ENCODE results near the gene COL4A6. TPM values are rescaled to one million over a fixed set of nuclear protein-coding genes. Genes with fewer than 3 reads are reported as not detected.
A peak's percentile ranks its signal among the peaks of the same experiment; 100 is the strongest.

The COL4A6 gene
- total and polyA plus RNA-seq, 2 of the 4 experiments (the other 2 are of a cell fraction) = 0.36 to 0.74 TPM

- Histone ChIP-seq H4K91ac (ENCODE audit: insufficient read depth, low read depth, low read length) (peak overlapping the region; percentile 0; the same call in 1 of the 2 replicates), H3K36me3 (ENCODE audit: control insufficient read depth, insufficient read depth, low read length) (no peaks in the 10 kb centered on the region), H3K27ac (ENCODE audit: insufficient read depth, low read length) (no peak overlapping the region), H2BK20ac (ENCODE audit: low read depth, low read length) (peak overlapping the region; percentile 72), H3K4ac (ENCODE audit: low read depth, low read length) (peak overlapping the region; percentile 77), H3K23ac (ENCODE audit: low read depth, low read length) (no peak overlapping the region), H2BK5ac (ENCODE audit: low read depth, low read length, poor library complexity, severe bottlenecking) (peak overlapping the region; percentile 41), H2AK5ac (ENCODE audit: low read depth, low read length) (no peak overlapping the region), H3K4me3 (ENCODE audit: insufficient read depth, low read depth, low read length) (no peak overlapping the region), H2BK15ac (ENCODE audit: low read depth, low read length) (peak overlapping the region; percentile 42; the same call in 1 of the 3 replicates), H3K9me1 (ENCODE audit: insufficient read depth, low read length) (no peaks in the 10 kb centered on the region), H3K9me3 (ENCODE audit: control insufficient read depth, insufficient read depth, low read length) (no peaks in the 10 kb centered on the region), H3K79me1 (ENCODE audit: low read depth in 1 of 2, low read length in 2 of 2) (no peaks in the 10 kb centered on the region), H3K4me2 (ENCODE audit: low read depth, low read length) (no peak overlapping the region), H3K56ac (ENCODE audit: extremely low read depth, insufficient read depth, low read length) (peak overlapping the region; percentile 29; the same call in 1 of the 2 replicates), H4K8ac (ENCODE audit: low read depth in 2 of 2, low read length in 2 of 2) (peak overlapping the region; percentile 16 to 72; a peak in 3 of 4 replicates), H3K27me3 (ENCODE audit: control insufficient read depth, insufficient read depth, low read length) (no peaks in the 10 kb centered on the region; the same call in 1 of the 2 replicates), H2AK9ac (replicated peaks; ENCODE audit: low read depth, low read length, poor library complexity) (no peak overlapping the region), H2BK120ac (ENCODE audit: low read depth, low read length) (peak overlapping the region; percentile 90), H2AFZ (replicated peaks; ENCODE audit: low read length, poor library complexity) (no peak overlapping the region), H3K18ac (ENCODE audit: low read depth, low read length) (peak overlapping the region; percentile 71), H4K20me1 (ENCODE audit: insufficient read depth, low read length) (no peaks in the 10 kb centered on the region), H3K14ac (replicated peaks; ENCODE audit: low read depth, low read length) (no peak overlapping the region), H3K9ac (ENCODE audit: low read depth, low read length) (no peak overlapping the region), H4K5ac (ENCODE audit: low read depth, low read length) (no peak overlapping the region; the same call in 1 of the 2 replicates), H3K4me1 (ENCODE audit: control insufficient read depth, insufficient read depth, low read length) (peaks cover 2% of the 10 kb centered on the region; the same call in 1 of the 2 replicates)
- dilution Hi-C loops (cut with HindIII; ENCODE audit: low sequenced_read_pairs, unreplicated experiment) = no loop called here
- TF ChIP-seq BHLHE40 (IDR thresholded peaks at IDR 0.05; ENCODE audit: low read depth, low read length) (no peak), ELK1 (IDR thresholded peaks at IDR 0.05; ENCODE audit: borderline replicate concordance, low read depth, low read length) (no peak), MAZ (IDR thresholded peaks at IDR 0.05; ENCODE audit: borderline replicate concordance, low read depth, low read length) (no peak), FOS (IDR thresholded peaks at IDR 0.05; ENCODE audit: low read depth, low read length) (no peak), SMC3 (IDR thresholded peaks at IDR 0.05; ENCODE audit: low read depth, low read length) (no peak), RFX5 (IDR thresholded peaks at IDR 0.05; ENCODE audit: low read depth, low read length) (no peak), CEBPB (IDR thresholded peaks at IDR 0.05; ENCODE audit: low read depth, low read length) (no peak), RAD21 (IDR thresholded peaks at IDR 0.05; ENCODE audit: low read length) (no peak)
- BruUV-seq (replicated peaks) = no TSS peak
- in situ Hi-C loops (cut with MboI; ENCODE audit: low sequenced_read_pairs) = no loop called here
- peak; percentile 45; the same call in 1 of the 2 replicates for ATAC-seq (ENCODE audit: low read depth)
- peak; percentile 63 for DNase-seq
- no CpG with 5 or more reads among the region's 1 CpG for WGBS, 2 experiments (ENCODE audit: extremely low coverage in 2 of 2, insufficient read length in 1 of 2)
- POLR2A ChIA-PET (ENCODE audit: unreplicated experiment) = no interaction called here
- CTCF ChIA-PET = interaction anchor here (0.5 to 0.7 kb wide), 2 partner anchors 21 to 1176 kb away, joined by 3 read pairs; no protein-coding TSS in a partner anchor
- intact Hi-C loops (cut with micrococcal nuclease) = no loop called here
Observed at GRCh38 chrX:108312957-108313356, 125.3 kb downstream of the COL4A6 start.
